ENCODE results near the gene APOBEC3C. TPM values are rescaled to one million over a fixed set of nuclear protein-coding genes. Genes with fewer than 3 reads are reported as not detected.
A peak's percentile ranks its signal among the peaks of the same experiment; 100 is the strongest.
"Not testable (repeated sequence)": the region's sequence is repeated elsewhere in the genome, so short reads cannot be mapped to it uniquely, and the experiment has no call there.

Gene APOBEC3C
- total and polyA plus RNA-seq, 2 experiments from 2014 or later, result 6.6 to 104 TPM

DNA sequence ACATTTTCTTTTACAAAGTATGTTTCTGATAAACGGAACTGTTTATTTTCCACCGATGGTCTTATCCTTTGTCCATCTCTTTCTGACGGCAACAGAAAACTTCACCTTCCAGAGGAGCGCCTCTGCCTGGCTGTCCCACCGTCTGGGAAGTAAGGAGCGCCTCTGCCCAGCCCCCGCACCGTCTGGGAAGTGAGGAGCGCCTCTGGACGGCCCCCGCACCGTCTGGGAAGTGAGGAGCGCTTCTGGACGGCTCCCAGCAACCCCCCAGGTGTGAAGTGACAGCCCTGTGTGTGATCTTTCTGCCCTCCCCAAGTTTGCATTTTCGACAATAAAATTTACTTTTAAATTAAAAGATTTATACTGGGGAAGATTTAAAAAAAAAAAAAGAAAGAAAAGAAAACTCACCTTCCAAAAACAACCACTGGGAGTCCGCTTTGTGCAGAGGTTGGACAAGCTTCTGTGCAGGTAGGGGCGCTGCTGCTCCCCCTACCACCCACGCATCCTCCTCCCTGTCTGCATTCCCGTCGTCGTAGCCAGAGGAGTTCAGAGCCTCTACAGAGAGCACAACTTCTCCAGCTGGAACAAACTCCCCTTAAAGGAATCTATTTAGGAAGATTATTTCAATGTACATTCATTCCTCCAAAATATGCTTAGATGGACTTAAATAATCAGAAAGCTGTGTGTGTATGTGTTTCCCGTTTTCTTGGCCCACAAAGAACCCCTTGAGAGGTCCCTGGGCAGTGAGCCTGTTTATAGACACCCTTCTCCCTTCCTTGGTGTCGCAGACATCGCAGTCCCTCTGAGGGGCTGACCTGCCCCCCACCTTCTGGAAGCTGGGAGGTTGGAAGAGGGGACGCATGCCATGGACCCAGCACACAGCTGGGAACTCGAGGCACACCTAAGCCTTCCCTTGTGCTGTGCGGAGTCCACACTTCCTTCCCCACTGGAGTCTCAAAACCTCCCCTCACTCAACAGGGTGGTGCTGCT, 32.8 kb upstream of the APOBEC3C start:
- in situ Hi-C loops (cut with MboI), result no loop called here
- Histone ChIP-seq H3K36me3 (ENCODE audit: low read depth) (no peaks in the 10 kb centered on the region), H3K4me3 (peak overlapping the region; percentile 71), H3K9ac (no peak overlapping the region; the same call in 1 of the 2 replicates), H2AFZ (peak overlapping the region; percentile 85), H3K9me3 (ENCODE audit: low read depth) (no peaks in the 10 kb centered on the region), H3K79me2 (ENCODE audit: insufficient read depth) (no peaks in the 10 kb centered on the region), H3K27me3 (replicated peaks; ENCODE audit: insufficient read depth) (no peaks in the 10 kb centered on the region; the same call in 1 of the 2 replicates), H3K4me2 (ENCODE audit: unreplicated experiment) (peak overlapping the region; percentile 89), H3K27ac (no peak overlapping the region), H3K9me2 (ENCODE audit: insufficient read depth) (no peaks in the 10 kb centered on the region), H3K4me1 (ENCODE audit: insufficient read depth) (peaks cover 11% of the 10 kb centered on the region), H4K20me1 (ENCODE audit: insufficient read depth) (no peaks in the 10 kb centered on the region), H3F3A (ENCODE audit: insufficient read depth) (no peaks in the 10 kb centered on the region)
- peak; percentile 58 for DNase-seq
- no peak for TF ChIP-seq EZH2 (IDR thresholded peaks at IDR 0.05; ENCODE audit: insufficient read depth, poor library complexity, severe bottlenecking)
- no peak for TF ChIP-seq EZH2phosphoT487 (IDR thresholded peaks at IDR 0.05; ENCODE audit: insufficient read depth, low read depth)
- WGBS, 2 experiments (ENCODE audit: low coverage in 1 of 2, low lambda C conversion rate in 2 of 2, missing lambda C conversion rate in 2 of 2), result 15 to 16% methylated on average over 27 of the region's 27 CpGs

DNA sequence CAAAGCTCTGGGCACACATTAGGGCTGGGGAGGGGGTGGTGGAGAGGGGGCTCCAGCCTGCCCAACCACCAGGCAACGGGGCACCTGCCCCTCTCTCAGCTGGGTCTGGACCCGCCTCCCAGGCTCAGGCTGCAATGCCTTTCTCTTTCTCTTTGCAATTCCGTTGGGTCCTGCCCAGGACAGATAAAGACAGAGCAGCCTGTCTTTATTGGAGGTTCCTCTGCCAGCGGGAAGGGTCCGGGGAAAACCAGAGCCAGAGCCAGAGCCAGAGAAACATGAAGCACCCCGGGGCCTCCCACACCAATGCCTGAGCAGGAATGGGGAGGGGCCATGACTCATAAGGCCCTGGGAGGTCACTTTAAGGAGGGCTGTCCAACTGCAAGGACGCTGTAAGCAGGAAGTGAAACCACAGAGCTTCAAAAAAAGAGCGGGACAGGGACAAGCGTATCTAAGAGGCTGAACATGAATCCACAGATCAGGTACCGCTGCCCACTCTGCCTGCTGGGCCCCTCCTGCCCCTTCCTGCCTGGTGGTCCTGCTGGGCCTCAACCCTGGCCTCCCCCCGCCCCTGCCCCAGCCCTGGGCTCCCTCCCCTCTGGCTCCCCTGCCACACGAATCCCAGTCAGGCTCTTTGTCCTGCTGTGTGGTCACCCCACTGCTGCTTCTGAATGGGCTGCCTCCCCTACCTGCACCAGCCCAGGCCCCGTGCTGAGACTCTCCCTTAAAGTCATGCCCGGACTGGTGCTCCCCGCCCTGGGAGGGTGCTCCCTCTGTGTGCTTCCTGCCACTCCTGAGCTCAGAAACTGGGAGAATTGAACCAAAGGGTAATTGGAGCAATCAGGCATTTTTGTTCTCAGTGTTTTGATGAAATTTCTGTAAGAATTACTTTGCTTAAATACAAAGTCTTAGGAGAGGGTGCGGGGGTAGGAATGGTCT, 31.8 kb upstream of the APOBEC3C start, which contains the start of gene APOBEC3B:
Gene APOBEC3B, plus strand, starts transcription at position 356 of the 936 bp plus-strand sequence. Its CDS starts 107 bp downstream, at position 463.
- no peaks in the 10 kb centered on the region for H4K20me1 ChIP-seq (ENCODE audit: insufficient read depth)
- peaks cover 11% of the 10 kb centered on the region for H3K4me1 ChIP-seq (ENCODE audit: insufficient read depth)
- H3K9me2 ChIP-seq (ENCODE audit: insufficient read depth), result no peaks in the 10 kb centered on the region
- H3K9ac ChIP-seq, result peak within 1 kb of the TSS; percentile 54
- H3F3A ChIP-seq (ENCODE audit: insufficient read depth), result no peaks in the 10 kb centered on the region
- H3K27ac ChIP-seq, result no peak within 1 kb of the TSS
- in situ Hi-C loops (cut with MboI), result no loop called here
- peak within 1 kb of the TSS; percentile 71 for H3K4me3 ChIP-seq
- 7 to 14% methylated on average over 11 to 16 of the region's 16 CpGs for WGBS, 2 experiments (ENCODE audit: low coverage in 1 of 2, low lambda C conversion rate in 2 of 2, missing lambda C conversion rate in 2 of 2)
- H3K79me2 ChIP-seq (ENCODE audit: insufficient read depth), result no peaks in the 10 kb centered on the region
- H3K4me2 ChIP-seq (ENCODE audit: unreplicated experiment), result peak within 1 kb of the TSS; percentile 89
- H3K9me3 ChIP-seq (ENCODE audit: low read depth), result no peaks in the 10 kb centered on the region
- TF ChIP-seq EZH2 (IDR thresholded peaks at IDR 0.05; ENCODE audit: insufficient read depth, poor library complexity, severe bottlenecking) (no peak), EZH2phosphoT487 (IDR thresholded peaks at IDR 0.05; ENCODE audit: insufficient read depth, low read depth) (no peak)
- no peaks in the 10 kb centered on the region for H3K27me3 ChIP-seq (replicated peaks; ENCODE audit: insufficient read depth)
- H3K36me3 ChIP-seq (ENCODE audit: low read depth), result no peaks in the 10 kb centered on the region
- DNase-seq, result peak; percentile 93
- H2AFZ ChIP-seq, result peak within 1 kb of the TSS; percentile 85

- no peaks in the 10 kb centered on the region for H4K20me1 ChIP-seq (ENCODE audit: insufficient read depth)
- 95 to 100% methylated on average over 2 of the region's 2 CpGs for WGBS, 2 experiments (ENCODE audit: low coverage in 1 of 2, low lambda C conversion rate in 2 of 2, missing lambda C conversion rate in 2 of 2)
- no peak overlapping the region for H2AFZ ChIP-seq
- H3K4me2 ChIP-seq (ENCODE audit: unreplicated experiment), result no peak overlapping the region
- H3K27me3 ChIP-seq (replicated peaks; ENCODE audit: insufficient read depth), result no peaks in the 10 kb centered on the region
- TF ChIP-seq EZH2 (IDR thresholded peaks at IDR 0.05; ENCODE audit: insufficient read depth, poor library complexity, severe bottlenecking) (no peak), EZH2phosphoT487 (IDR thresholded peaks at IDR 0.05; ENCODE audit: insufficient read depth, low read depth) (no peak)
- H3K9me2 ChIP-seq (ENCODE audit: insufficient read depth), result no peaks in the 10 kb centered on the region
- H3K9me3 ChIP-seq (ENCODE audit: low read depth), result no peaks in the 10 kb centered on the region
- no peak overlapping the region for H3K9ac ChIP-seq
- H3K27ac ChIP-seq, result no peak overlapping the region
- no peaks in the 10 kb centered on the region for H3F3A ChIP-seq (ENCODE audit: insufficient read depth)
- no peak overlapping the region for H3K4me3 ChIP-seq
- no peaks in the 10 kb centered on the region for H3K79me2 ChIP-seq (ENCODE audit: insufficient read depth)
- in situ Hi-C loops (cut with MboI), result no loop called here
- H3K36me3 ChIP-seq (ENCODE audit: low read depth), result no peaks in the 10 kb centered on the region
- DNase-seq, result no peak
- peaks cover 11% of the 10 kb centered on the region for H3K4me1 ChIP-seq (ENCODE audit: insufficient read depth)
Observed at GRCh38 chr22:38984224-38984623, 29.8 kb upstream of the APOBEC3C start.

GRCh38 chr22:38984784-38985757, 29.0 kb upstream of the APOBEC3C start:
- H3K9me3 ChIP-seq (ENCODE audit: low read depth); H3F3A ChIP-seq (ENCODE audit: insufficient read depth); H3K9ac ChIP-seq; H3K27me3 ChIP-seq (replicated peaks; ENCODE audit: insufficient read depth); H3K27ac ChIP-seq; H3K79me2 ChIP-seq (ENCODE audit: insufficient read depth); H3K9me2 ChIP-seq (ENCODE audit: insufficient read depth); H4K20me1 ChIP-seq (ENCODE audit: insufficient read depth); H3K4me3 ChIP-seq; H3K36me3 ChIP-seq (ENCODE audit: low read depth); H2AFZ ChIP-seq; in situ Hi-C loops (cut with MboI); H3K4me2 ChIP-seq (ENCODE audit: unreplicated experiment): not testable (repeated sequence)
- peaks cover 11% of the 10 kb centered on the region for H3K4me1 ChIP-seq (ENCODE audit: insufficient read depth)
- 82 to 83% methylated on average over 6 to 9 of the region's 9 CpGs for WGBS, 2 experiments (ENCODE audit: low coverage in 1 of 2, low lambda C conversion rate in 2 of 2, missing lambda C conversion rate in 2 of 2)
- DNase-seq, result peak; percentile 10
